Measurements from ENCODE around the gene AFF3. TPM values are rescaled to one million over a fixed set of nuclear protein-coding genes. Genes with fewer than 3 reads are reported as not detected.

AFF3 gene
- total and polyA plus RNA-seq, 2 of the 8 experiments (the other 6 are each of a cell fraction or from before 2014, with no cell fraction given) = 0.27 to 3.0 TPM

- H4K5ac ChIP-seq (ENCODE audit: insufficient read length, low read depth, low read length) = no peak overlapping the region
- H2BK15ac ChIP-seq (ENCODE audit: low read length) = no peak overlapping the region
- no peak overlapping the region for H2BK5ac ChIP-seq (ENCODE audit: low read depth, low read length)
- H2AFZ ChIP-seq (ENCODE audit: low read length) = no peak overlapping the region
- H2BK120ac ChIP-seq (replicated peaks; ENCODE audit: low read depth, low read length) = no peak overlapping the region
- no peak for FAIRE-seq
- no peak overlapping the region for H2AK5ac ChIP-seq (ENCODE audit: low read depth, low read length)
- no peak overlapping the region for H3K18ac ChIP-seq (ENCODE audit: extremely low read depth, low read length)
- DNase-seq (ENCODE audit: low read depth in 1 of 2, low spot score in 2 of 2) = no peak
- no peak overlapping the region for H3K23ac ChIP-seq (ENCODE audit: insufficient read length)
- peaks cover 0 to 7% (median 3%) of the 10 kb centered on the region in 4 experiments; a peak in 2 of 7 replicates for H3K4me1 ChIP-seq (replicated peaks in 1 of 4; ENCODE audit: control insufficient read depth in 3 of 4, insufficient read depth in 4 of 4, low read length in 3 of 4)
- no peaks in the 10 kb centered on the region for H4K20me1 ChIP-seq (replicated peaks in 1 of 2; ENCODE audit: control insufficient read depth in 1 of 2, insufficient read depth in 2 of 2, low read length in 2 of 2)
- no peak overlapping the region for H3K4ac ChIP-seq (replicated peaks; ENCODE audit: insufficient read length, low read depth, low read length)
- H3K27me3 ChIP-seq (replicated peaks in 1 of 4; ENCODE audit: control insufficient read depth in 3 of 4, extremely low read depth in 1 of 4, insufficient read depth in 3 of 4, low read length in 3 of 4) = peaks cover 30 to 82% (median 69%) of the 10 kb centered on the region in 4 experiments
- no peaks in the 10 kb centered on the region for H3K79me1 ChIP-seq (ENCODE audit: low read depth, low read length)
- no peak overlapping the region for H4K91ac ChIP-seq (replicated peaks; ENCODE audit: insufficient read length, low read length)
- H3K36me3 ChIP-seq (ENCODE audit: control insufficient read depth in 2 of 4, insufficient read depth in 4 of 4, low read length in 3 of 4) = no peaks in the 10 kb centered on the region
- no peak overlapping the region for H3K9ac ChIP-seq (replicated peaks in 1 of 4; ENCODE audit: extremely low read depth in 1 of 4, low read depth in 3 of 4, low read length in 3 of 4)
- no peaks in the 10 kb centered on the region for H3K79me2 ChIP-seq (ENCODE audit: control insufficient read depth in 1 of 2, insufficient read depth in 2 of 2, low read length in 2 of 2)
- no peaks in the 10 kb centered on the region for H3K9me3 ChIP-seq (ENCODE audit: insufficient read depth in 2 of 2, low read depth in 1 of 2, low read length in 1 of 2)
- H3K56ac ChIP-seq (replicated peaks; ENCODE audit: insufficient read length, low read depth, low read length) = no peak overlapping the region
- CTCF ChIA-PET (ENCODE audit: partially characterized antibody) = interaction anchor here (0.9 to 1.6 kb wide), 3 partner anchors 9 to 135 kb away, joined by 3 to 5 read pairs (median 3); no protein-coding TSS in a partner anchor
- no peak overlapping the region for H4K8ac ChIP-seq (ENCODE audit: extremely low read depth, insufficient read depth, low read length)
- H3K4me2 ChIP-seq (ENCODE audit: insufficient read depth in 1 of 2, low read depth in 2 of 2, low read length in 2 of 2) = no peak overlapping the region
- no peak overlapping the region for H2BK20ac ChIP-seq (ENCODE audit: low read length)
- H2BK12ac ChIP-seq (ENCODE audit: low read depth, low read length) = no peak overlapping the region
- peaks cover 8% of the 10 kb centered on the region; the same call in 1 of the 2 replicates for H3K23me2 ChIP-seq (ENCODE audit: low read depth, low read length)
- no peak overlapping the region for H3K4me3 ChIP-seq (ENCODE audit: extremely low read depth in 1 of 4, insufficient read depth in 2 of 4, low read depth in 3 of 4, low read length in 4 of 4)
- H3K27ac ChIP-seq (ENCODE audit: low read depth, low read length) = no peak overlapping the region
- WGBS, 2 experiments (ENCODE audit: extremely low coverage in 1 of 2, insufficient coverage in 1 of 2, insufficient read length in 1 of 2, insufficient replicate concordance in 2 of 2, low coverage in 1 of 2, low lambda C conversion rate in 2 of 2, missing lambda C conversion rate in 1 of 2) = 65% methylated on average over 6 of the region's 6 CpGs; no CpG with 5 or more reads in 1 of the 2 experiments
- no peak overlapping the region for H3K14ac ChIP-seq (ENCODE audit: insufficient read length)
- POLR2A ChIA-PET (ENCODE audit: partially characterized antibody) = no interaction called here
- TF ChIP-seq SIN3A (conservative IDR thresholded peaks at IDR 0.05 in 1 of 2, IDR thresholded peaks at IDR 0.05 in 1 of 2; ENCODE audit: low read depth in 1 of 2, low read length in 2 of 2) (no peak), EGR1 (IDR thresholded peaks at IDR 0.05; ENCODE audit: borderline replicate concordance, low read depth, low read length) (no peak), HDAC6 (IDR thresholded peaks at IDR 0.05; ENCODE audit: low read depth, low read length) (no peak), BRCA1 (IDR thresholded peaks at IDR 0.05; ENCODE audit: low read depth, low read length) (no peak), NRF1 (IDR thresholded peaks at IDR 0.05; ENCODE audit: low read depth, low read length) (no peak), BACH1 (IDR thresholded peaks at IDR 0.05; ENCODE audit: low read length) (no peak), RFX5 (IDR thresholded peaks at IDR 0.05; ENCODE audit: borderline replicate concordance, low read depth, low read length) (no peak), JUN (IDR thresholded peaks at IDR 0.05; ENCODE audit: low read depth, low read length) (no peak), TAF1 (IDR thresholded peaks at IDR 0.05; ENCODE audit: low read depth, low read length) (no peak), ATF2 (IDR thresholded peaks at IDR 0.05; ENCODE audit: low read length) (no peak), EZH2 (IDR thresholded peaks at IDR 0.05; ENCODE audit: low read depth, low read length, severe bottlenecking) (no peak), SIRT6 (IDR thresholded peaks at IDR 0.05; ENCODE audit: low read length) (no peak)
Measured at GRCh38 chr2:100107906-100108647, 34.3 kb downstream of the AFF3 start.
